Tibial artery (tissue), 4 donors: Measurements from ENCODE around the gene FAM117B.

ENCODE experiments used
- DNase-seq, 2 donors: peaks; one replicate each; pipeline ENCODE4 v3.0.0-alpha.2; 2019
- H3K27ac ChIP-seq, 2 donors: fragments of 200-600 bp; sonication (generic) in 1 of 2; 1 replicate in 1 of 2; 2 replicates in 1 of 2; pipeline ENCODE4 v1.5.1; 2018 to 2019; ENCODE audit warnings: mild to moderate bottlenecking in 1 of 2
- H3K27me3 ChIP-seq, 2 donors: fragments of 200-600 bp; sonication (generic) in 1 of 2; one replicate each; pipeline versions ENCODE4 v1.5.1 to v1.6.0; 2016 to 2019
- H3K36me3 ChIP-seq, 3 donors: fragments of 200-600 bp; sonication (generic) in 2 of 3; one replicate each; pipeline ENCODE4 v1.5.1; 2016 to 2019; ENCODE audit warnings: mild to moderate bottlenecking in 2 of 3
- H3K4me1 ChIP-seq, 4 donors: fragments of 200-600 bp; sonication (generic) in 2 of 4; 1 replicate in 3 of 4; 2 replicates in 1 of 4; pipeline ENCODE4 v1.5.1; 2016 to 2019
- H3K4me3 ChIP-seq, 2 donors: fragments of 200-600 bp; sonication (generic) in 1 of 2; 1 replicate in 1 of 2; 2 replicates in 1 of 2; pipeline ENCODE4 v1.5.1; 2018 to 2019; ENCODE audit warnings: mild to moderate bottlenecking in 2 of 2
- H3K9me3 ChIP-seq, 3 donors: fragments of 200-600 bp; sonication (generic) in 1 of 3; one replicate each; pipeline ENCODE4 v1.5.1; 2016 to 2019
- CTCF ChIP-seq, 2 experiments: fragments of 200-600 bp in 1 of 2; fragments of 450-650 bp in 1 of 2; IDR thresholded peaks; one replicate each; pipeline ENCODE4 v1.5.1; 2017 to 2019; ENCODE audit warnings: antibody characterized with exemption in 2 of 2, mild to moderate bottlenecking in 1 of 2, moderate library complexity in 1 of 2
- intact Hi-C: fragments of 100-400 bp; cut with DNase I; formaldehyde crosslinking; loops from one replicate; pipeline ENCODE4 v1.15.0; 2023; ENCODE audit warnings: low total_unique reads

FAM117B gene

GRCh38 chr2:202610380-202610779 is 24.4 kb upstream of the FAM117B start:
- no peak for TF ChIP-seq CTCF (IDR thresholded peaks at IDR 0.05)
- no peak overlapping the region for H3K4me3 ChIP-seq
- peaks cover 0 to 9% (median 2%) of the 10 kb centered on the region in 4 donors for H3K4me1 ChIP-seq
- H3K9me3 ChIP-seq = no peaks in the 10 kb centered on the region
- H3K27me3 ChIP-seq = no peaks in the 10 kb centered on the region
- no peak for DNase-seq
- no peak overlapping the region for H3K27ac ChIP-seq
- H3K36me3 ChIP-seq = no peaks in the 10 kb centered on the region
- intact Hi-C loops = no loop called here

- H3K9me3 ChIP-seq = no peaks in the 10 kb centered on the region
- H3K4me3 ChIP-seq = no peak overlapping the region
- intact Hi-C loops = no loop called here
- H3K27me3 ChIP-seq = no peaks in the 10 kb centered on the region
- H3K4me1 ChIP-seq = peaks cover 0 to 9% (median 2%) of the 10 kb centered on the region in 4 donors
- H3K36me3 ChIP-seq = no peaks in the 10 kb centered on the region
- no peak for TF ChIP-seq CTCF (IDR thresholded peaks at IDR 0.05)
- no peak for DNase-seq
- no peak overlapping the region for H3K27ac ChIP-seq
Observed at GRCh38 chr2:202612145-202612544, 22.6 kb upstream of the FAM117B start.

GRCh38 chr2:202613479-202613878 is 21.3 kb upstream of the FAM117B start:
- H3K27ac ChIP-seq = no peak overlapping the region
- no peaks in the 10 kb centered on the region for H3K27me3 ChIP-seq
- DNase-seq = no peak
- no peaks in the 10 kb centered on the region for H3K36me3 ChIP-seq
- peaks cover 0 to 9% (median 2%) of the 10 kb centered on the region in 4 donors for H3K4me1 ChIP-seq
- H3K4me3 ChIP-seq = no peak overlapping the region
- intact Hi-C loops = no loop called here
- no peaks in the 10 kb centered on the region for H3K9me3 ChIP-seq
- no peak for TF ChIP-seq CTCF (IDR thresholded peaks at IDR 0.05)

GRCh38 chr2:202624133-202624532 is 10.6 kb upstream of the FAM117B start:
- H3K27ac ChIP-seq = no peak overlapping the region
- no peak for DNase-seq
- no peak overlapping the region for H3K4me3 ChIP-seq

GRCh38 chr2:202627042-202627441 is 7.7 kb upstream of the FAM117B start:
- no peak overlapping the region for H3K4me3 ChIP-seq
- no peak for DNase-seq
- no peaks in the 10 kb centered on the region for H3K27me3 ChIP-seq
- intact Hi-C loops = no loop called here
- peaks cover 0 to 4% (median 0%) of the 10 kb centered on the region in 4 donors for H3K4me1 ChIP-seq
- no peak overlapping the region for H3K27ac ChIP-seq
- no peaks in the 10 kb centered on the region for H3K36me3 ChIP-seq
- H3K9me3 ChIP-seq = no peaks in the 10 kb centered on the region
- TF ChIP-seq CTCF (IDR thresholded peaks at IDR 0.05) = no peak

More at GRCh38 chr2:202624133-202624532, 10.6 kb upstream of the FAM117B start:
- no peaks in the 10 kb centered on the region for H3K9me3 ChIP-seq
- intact Hi-C loops = no loop called here
- no peaks in the 10 kb centered on the region for H3K4me1 ChIP-seq
- H3K27me3 ChIP-seq = no peaks in the 10 kb centered on the region
- no peak for TF ChIP-seq CTCF (IDR thresholded peaks at IDR 0.05)
- H3K36me3 ChIP-seq = no peaks in the 10 kb centered on the region

GRCh38 chr2:202628646-202629198 is 6.0 kb upstream of the FAM117B start:
- intact Hi-C loops = no loop called here
- H3K27ac ChIP-seq = no peak overlapping the region
- no peaks in the 10 kb centered on the region for H3K9me3 ChIP-seq
- peaks cover 0 to 18% (median 5%) of the 10 kb centered on the region in 4 donors for H3K4me1 ChIP-seq
- no peaks in the 10 kb centered on the region for H3K36me3 ChIP-seq
- DNase-seq = no peak
- no peak overlapping the region for H3K4me3 ChIP-seq
- no peaks in the 10 kb centered on the region for H3K27me3 ChIP-seq
- TF ChIP-seq CTCF (IDR thresholded peaks at IDR 0.05) = no peak
